IMR-90 (cell line): ENCODE results near the gene CDH23. TPM values are rescaled to one million over a fixed set of nuclear protein-coding genes. Genes with fewer than 3 reads are reported as not detected.

ENCODE experiments used
- ATAC-seq: fragments of 200-7000 bp; cut with Tn5 transposase; 2 replicates; pipeline ENCODE4 v1.9.1; 2020; ENCODE audit warnings: low read depth, mild to moderate bottlenecking, moderate library complexity
- BruUV-seq: library from RNA; stranded (reverse); fragments of 400-500 nt; replicated peaks from 2 replicates; lab custom pipeline; 2021; lab: Mats Ljungman, UMichigan
- CTCF ChIA-PET: fragments of 300-600 bp; formaldehyde crosslinking; extraction: SDS; loops from one replicate; lab custom pipeline; 2021; ENCODE audit warnings: antibody characterized with exemption; lab: Yijun Ruan, JAX
- POLR2A ChIA-PET: fragments of 300-600 bp; sonication (Branson Sonifier 250); formaldehyde crosslinking; loops from one replicate; lab custom pipeline; 2022; ENCODE audit warnings: antibody characterized with exemption; ENCODE audit not compliant: unreplicated experiment; lab: Charles Lee
- DNase-seq: peaks from one replicate; pipeline ENCODE4 v3.0.0; 2013
- H2AFZ ChIP-seq: replicated peaks from 2 replicates; pipeline ENCODE3; 2013; ENCODE audit warnings: low read length, mild to moderate bottlenecking; ENCODE audit not compliant: poor library complexity
- H2AK5ac ChIP-seq: 2 replicates; pipeline ENCODE4 v1.6.1; 2013; ENCODE audit warnings: low read depth, low read length, inconsistent platforms
- H2AK9ac ChIP-seq: replicated peaks from 2 replicates; pipeline ENCODE3; 2013; ENCODE audit warnings: mild to moderate bottlenecking, low read depth, low read length, moderate library complexity; ENCODE audit not compliant: poor library complexity
- H2BK120ac ChIP-seq: 2 replicates; pipeline ENCODE4 v1.6.1; 2013; ENCODE audit warnings: low read depth, low read length, inconsistent platforms
- H2BK15ac ChIP-seq: 3 replicates; pipeline ENCODE4 v1.6.1; 2013; ENCODE audit warnings: low read depth, low read length, inconsistent platforms
- H2BK20ac ChIP-seq: 2 replicates; pipeline ENCODE4 v1.6.1; 2013; ENCODE audit warnings: low read depth, mild to moderate bottlenecking, inconsistent platforms, low read length, moderate library complexity
- H2BK5ac ChIP-seq: 2 replicates; pipeline ENCODE4 v1.6.1; 2013; ENCODE audit warnings: mild to moderate bottlenecking, low read depth, low read length, inconsistent platforms; ENCODE audit not compliant: poor library complexity, severe bottlenecking
- H3K14ac ChIP-seq: replicated peaks from 2 replicates; pipeline ENCODE4 v1.6.1; 2013; ENCODE audit warnings: low read depth, low read length, inconsistent platforms
- H3K18ac ChIP-seq: 2 replicates; pipeline ENCODE4 v1.6.1; 2013; ENCODE audit warnings: low read depth, low read length, control low read depth
- H3K23ac ChIP-seq: 2 replicates; pipeline ENCODE4 v1.6.1; 2013; ENCODE audit warnings: low read depth, low read length, inconsistent platforms
- H3K27ac ChIP-seq: 2 replicates; pipeline ENCODE4 v1.5.1; 2013; ENCODE audit warnings: mild to moderate bottlenecking, control low read depth, low read length; ENCODE audit not compliant: insufficient read depth
- H3K27me3 ChIP-seq: 2 replicates; pipeline ENCODE4 v1.6.1; 2013; ENCODE audit warnings: low read length; ENCODE audit not compliant: control insufficient read depth, insufficient read depth
- H3K36me3 ChIP-seq: 2 replicates; pipeline ENCODE4 v1.6.1; 2013; ENCODE audit warnings: low read length, mixed read lengths; ENCODE audit not compliant: control insufficient read depth, insufficient read depth
- H3K4ac ChIP-seq: 2 replicates; pipeline ENCODE4 v1.6.1; 2013; ENCODE audit warnings: low read depth, low read length, inconsistent platforms
- H3K4me1 ChIP-seq: 2 replicates; pipeline ENCODE4 v1.6.1; 2013; ENCODE audit warnings: low read length, mixed read lengths; ENCODE audit not compliant: control insufficient read depth, insufficient read depth
- H3K4me2 ChIP-seq: 2 replicates; pipeline ENCODE4 v1.6.1; 2013; ENCODE audit warnings: low read depth, mild to moderate bottlenecking, control low read depth, low read length, moderate library complexity
- H3K4me3 ChIP-seq: 2 replicates; pipeline ENCODE4 v1.5.1; 2013; ENCODE audit warnings: low read depth, mild to moderate bottlenecking, control low read depth, low read length, moderate library complexity; ENCODE audit not compliant: insufficient read depth
- H3K56ac ChIP-seq: 2 replicates; pipeline ENCODE4 v1.6.1; 2013; ENCODE audit warnings: low read length, inconsistent platforms; ENCODE audit not compliant: insufficient read depth; ENCODE audit errors: extremely low read depth
- H3K79me1 ChIP-seq, 2 experiments: 2 replicates each; pipeline ENCODE4 v1.6.1; 2013; ENCODE audit warnings: low read length in 2 of 2, inconsistent platforms in 1 of 2, low read depth in 1 of 2
- H3K9ac ChIP-seq: 2 replicates; pipeline ENCODE4 v1.6.1; 2013; ENCODE audit warnings: low read depth, low read length, control low read depth
- H3K9me1 ChIP-seq: 2 replicates; pipeline ENCODE4 v1.6.1; 2013; ENCODE audit warnings: low read length, inconsistent platforms; ENCODE audit not compliant: insufficient read depth
- H3K9me3 ChIP-seq: 2 replicates; pipeline ENCODE4 v1.6.1; 2013; ENCODE audit warnings: low read length; ENCODE audit not compliant: control insufficient read depth, insufficient read depth
- H4K20me1 ChIP-seq: 2 replicates; pipeline ENCODE4 v1.6.1; 2013; ENCODE audit warnings: low read length, inconsistent platforms; ENCODE audit not compliant: insufficient read depth
- H4K5ac ChIP-seq: 2 replicates; pipeline ENCODE4 v1.6.1; 2013; ENCODE audit warnings: mild to moderate bottlenecking, low read depth, low read length, control low read depth
- H4K8ac ChIP-seq, 2 experiments: 2 replicates each; pipeline ENCODE4 v1.6.1; 2013; ENCODE audit warnings: low read depth in 2 of 2, low read length in 2 of 2, control low read depth in 1 of 2, inconsistent platforms in 1 of 2
- H4K91ac ChIP-seq: 2 replicates; pipeline ENCODE4 v1.6.1; 2013; ENCODE audit warnings: low read depth, low read length, inconsistent platforms; ENCODE audit not compliant: insufficient read depth
- BHLHE40 ChIP-seq: fragments of 150-350 bp; IDR thresholded peaks from 2 replicates; pipeline ENCODE4 v1.6.1; 2016; ENCODE audit warnings: mild to moderate bottlenecking, low read depth, low read length
- CHD1 ChIP-seq: IDR thresholded peaks from 2 replicates; pipeline ENCODE4 v1.6.1; 2012; ENCODE audit warnings: low read depth, low read length, improper control_type of control experiment
- ELK1 ChIP-seq: fragments of 150-350 bp; IDR thresholded peaks from 2 replicates; pipeline ENCODE4 v1.6.1; 2016; ENCODE audit warnings: low read depth, mild to moderate bottlenecking, low read length, moderate library complexity, borderline replicate concordance
- FOS ChIP-seq: fragments of 150-350 bp; IDR thresholded peaks from 2 replicates; pipeline ENCODE4 v1.6.1; 2016; ENCODE audit warnings: low read depth, low read length
- POLR2A ChIP-seq: IDR thresholded peaks from 2 replicates; pipeline ENCODE4 v1.6.1; 2012; ENCODE audit warnings: mild to moderate bottlenecking, low read depth, low read length
- WGBS, 2 experiments: methylation state at CpG; one replicate each; pipeline versions ENCODE4 v1.1.5 to v1.1.7; 2013; ENCODE audit warnings: missing lambda C conversion rate in 2 of 2; ENCODE audit not compliant: insufficient read length in 1 of 2; ENCODE audit errors: extremely low coverage in 2 of 2; 5-methylcytosine and 5-hydroxymethylcytosine counted together
- dilution Hi-C: fragments of 300-500 bp; cut with HindIII; formaldehyde crosslinking; loops from one replicate; pipeline ENCODE4 v1.14.3; 2018; ENCODE audit warnings: low sequenced_read_pairs; ENCODE audit not compliant: unreplicated experiment
- in situ Hi-C: fragments of 300-500 bp; cut with MboI; formaldehyde crosslinking; loops from 3 replicates; pipeline ENCODE4 v1.14.3; 2019; ENCODE audit warnings: low sequenced_read_pairs, inconsistent platforms, mixed read lengths
- intact Hi-C: fragments of 100-400 bp; cut with micrococcal nuclease; formaldehyde crosslinking; loops from 2 replicates; pipeline ENCODE4 v1.10.0; 2022
- polyA plus RNA-seq, 3 experiments: library from polyadenylated mRNA; depleted of rRNA; stranded (reverse); fragments of >200 nt; gene quantifications; 2 replicates each; pipeline ENCODE4 v1.2.3, GENCODE V29; 2012; ENCODE audit warnings: low replicate concordance in 1 of 3
- total RNA-seq: library from RNA; depleted of rRNA; stranded (reverse); fragments of >200 nt; gene quantifications from 2 replicates; pipeline ENCODE4 v1.2.3, GENCODE V29; 2012
- TF ChIP-seq, protein P1 (sequence below): conservative IDR thresholded peaks from 2 replicates; pipeline ENCODE4 v1.5.1; 2012; ENCODE audit warnings: mild to moderate bottlenecking, low read depth, low read length, improper control_type of control experiment

CDH23 gene
- total and polyA plus RNA-seq, 2 of the 4 experiments (the other 2 are of a cell fraction): under 0.01 to 0.03 TPM

DNA sequence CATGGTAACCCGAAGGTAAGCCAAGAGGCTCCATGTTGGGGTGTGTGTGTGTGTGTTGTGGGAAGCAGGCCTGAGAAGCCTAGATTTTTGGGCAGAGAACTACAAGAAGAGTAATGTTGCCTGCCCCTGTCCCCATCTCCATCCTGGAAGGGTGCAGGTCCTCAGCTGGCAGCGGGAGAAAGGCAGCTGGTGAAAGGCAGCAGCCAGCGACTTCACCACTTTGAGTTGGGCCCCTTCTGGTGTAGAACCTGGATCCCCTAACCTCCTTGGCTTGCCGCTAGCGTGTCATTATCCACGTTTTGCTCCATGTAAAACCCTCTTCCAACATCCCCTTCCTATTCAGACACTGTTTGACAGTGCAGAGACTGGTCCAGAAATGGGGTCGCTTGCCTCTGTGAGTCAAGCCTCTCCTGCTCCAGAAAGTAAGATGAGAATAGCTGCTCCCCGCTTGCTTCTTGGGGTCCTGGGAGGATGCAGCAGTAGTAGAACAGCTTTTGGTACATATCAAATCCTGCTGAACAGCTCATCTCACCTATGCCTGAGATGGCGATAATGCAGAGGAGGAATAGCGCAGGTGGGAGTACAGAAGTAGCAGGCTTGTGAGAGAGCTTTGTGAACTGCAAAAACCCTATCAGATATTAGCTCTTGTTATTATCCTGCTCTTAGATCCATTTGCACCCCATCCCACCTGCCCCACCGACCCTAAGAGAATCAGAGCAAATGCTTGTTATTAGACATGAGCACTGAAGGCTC is 22.1 kb upstream of the CDH23 start:
- Histone ChIP-seq H2BK15ac (no peak overlapping the region), H4K91ac (no peak overlapping the region), H3K14ac (no peak overlapping the region), H2AFZ (no peak overlapping the region), H2BK120ac (no peak overlapping the region), H3K56ac (no peak overlapping the region), H3K79me1 (no peaks in the 10 kb centered on the region), H4K8ac (no peak overlapping the region), H3K9me3 (no peaks in the 10 kb centered on the region), H3K27ac (no peak overlapping the region), H3K9ac (no peak overlapping the region), H4K20me1 (no peaks in the 10 kb centered on the region), H2AK5ac (no peak overlapping the region), H3K27me3 (peaks cover 41% of the 10 kb centered on the region), H4K5ac (no peak overlapping the region), H3K18ac (no peak overlapping the region), H2BK5ac (no peak overlapping the region), H3K4me2 (no peak overlapping the region), H3K23ac (no peak overlapping the region), H3K4me3 (no peak overlapping the region), H3K4ac (no peak overlapping the region), H3K36me3 (no peaks in the 10 kb centered on the region), H2AK9ac (no peak overlapping the region), H3K9me1 (no peaks in the 10 kb centered on the region), H2BK20ac (no peak overlapping the region), H3K4me1 (no peaks in the 10 kb centered on the region)
- dilution Hi-C loops (no loop called here), intact Hi-C loops (loop anchor here (5.0 kb wide), 1 partner anchor 57 kb away; the partner anchor contains the start of gene SLC29A3), in situ Hi-C loops (no loop called here)
- no TSS peak for BruUV-seq
- 80% methylated on average over 1 of the region's 11 CpGs; no CpG with 5 or more reads in 1 of the 2 experiments for WGBS, 2 experiments
- no peak for ATAC-seq
- ChIA-PET POLR2A (no interaction called here), CTCF (no interaction called here)
- TF ChIP-seq BHLHE40 (no peak), FOS (no peak), POLR2A (no peak), ELK1 (no peak), CHD1 (no peak)
- TF ChIP-seq, protein P1, sequence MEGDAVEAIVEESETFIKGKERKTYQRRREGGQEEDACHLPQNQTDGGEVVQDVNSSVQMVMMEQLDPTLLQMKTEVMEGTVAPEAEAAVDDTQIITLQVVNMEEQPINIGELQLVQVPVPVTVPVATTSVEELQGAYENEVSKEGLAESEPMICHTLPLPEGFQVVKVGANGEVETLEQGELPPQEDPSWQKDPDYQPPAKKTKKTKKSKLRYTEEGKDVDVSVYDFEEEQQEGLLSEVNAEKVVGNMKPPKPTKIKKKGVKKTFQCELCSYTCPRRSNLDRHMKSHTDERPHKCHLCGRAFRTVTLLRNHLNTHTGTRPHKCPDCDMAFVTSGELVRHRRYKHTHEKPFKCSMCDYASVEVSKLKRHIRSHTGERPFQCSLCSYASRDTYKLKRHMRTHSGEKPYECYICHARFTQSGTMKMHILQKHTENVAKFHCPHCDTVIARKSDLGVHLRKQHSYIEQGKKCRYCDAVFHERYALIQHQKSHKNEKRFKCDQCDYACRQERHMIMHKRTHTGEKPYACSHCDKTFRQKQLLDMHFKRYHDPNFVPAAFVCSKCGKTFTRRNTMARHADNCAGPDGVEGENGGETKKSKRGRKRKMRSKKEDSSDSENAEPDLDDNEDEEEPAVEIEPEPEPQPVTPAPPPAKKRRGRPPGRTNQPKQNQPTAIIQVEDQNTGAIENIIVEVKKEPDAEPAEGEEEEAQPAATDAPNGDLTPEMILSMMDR: no peak
- DNase-seq: no peak
